ENCODE data around the gene COLEC11. TPM values are rescaled to one million over a fixed set of nuclear protein-coding genes. Genes with fewer than 3 reads are reported as not detected.

Gene COLEC11
- total RNA-seq, 1 experiment from 2014 or later = 0.39 TPM

DNA sequence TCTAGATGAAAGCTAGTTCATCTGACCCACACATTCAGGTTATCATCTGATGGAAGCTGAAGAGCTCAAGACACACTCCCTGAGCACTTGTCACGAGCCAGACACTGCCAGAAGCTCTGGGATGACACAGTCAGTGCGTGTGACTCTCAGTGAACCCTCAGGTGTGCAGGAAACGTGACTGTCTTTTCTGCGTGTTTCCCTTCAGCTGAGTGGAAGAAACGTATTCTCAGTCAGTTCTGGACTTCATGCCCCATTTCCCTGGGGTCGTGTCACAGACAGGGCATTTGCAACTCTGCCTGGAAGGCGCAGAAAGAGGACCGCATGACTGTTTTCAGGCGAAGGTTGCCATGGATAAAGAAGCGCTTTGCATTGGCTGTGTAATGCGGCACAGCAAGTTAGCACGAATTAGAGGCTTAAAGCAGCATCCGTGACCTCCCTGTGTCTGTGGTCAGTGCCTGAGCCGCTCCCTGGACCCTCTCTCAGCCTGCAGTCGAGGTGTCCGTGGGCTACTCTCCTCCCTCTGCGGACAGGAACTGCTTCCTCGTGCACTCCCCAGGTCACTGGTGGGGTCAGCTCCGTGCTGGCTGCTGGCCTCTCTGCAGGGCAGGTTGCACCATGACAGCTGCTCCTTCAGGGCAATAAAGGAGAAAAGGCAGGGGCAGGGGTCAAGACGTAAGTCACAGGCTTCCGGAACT lies 59.8 kb downstream of the COLEC11 start:
- no CpG with 5 or more reads among the region's 21 CpGs for WGBS (ENCODE audit: extremely low coverage, insufficient read length, low lambda C conversion rate)
- H3K4me1 Mint-ChIP-seq = peaks cover 24 to 37% of the 10 kb centered on the region in 2 experiments

More for the DNA sequence above, 59.8 kb downstream of the COLEC11 start:
- Mint-ChIP-seq H3K27ac (no peak overlapping the region), H3K9me3 (peaks cover 0 to 2% of the 10 kb centered on the region in 2 experiments; a peak in 1 of 5 replicates), H3K27me3 (ENCODE audit: low read depth) (peaks cover 14% of the 10 kb centered on the region), H3K36me3 (ENCODE audit: insufficient read depth in 1 of 3, low read depth in 3 of 3) (no peaks in the 10 kb centered on the region; a peak in 2 of 7 replicates), H3K4me3 (no peak overlapping the region)
- H2BK15ac ChIP-seq (ENCODE audit: low read depth, low read length) = no peak overlapping the region
- H3K14ac ChIP-seq (ENCODE audit: insufficient read depth, low read length) = no peak overlapping the region
- H3K23ac ChIP-seq (ENCODE audit: insufficient read length, low read depth, low read length) = no peak overlapping the region
- no peak for DNase-seq
- H2BK12ac ChIP-seq (ENCODE audit: insufficient read length, low read depth, low read length) = no peak overlapping the region
- no peak overlapping the region for H4K5ac ChIP-seq (ENCODE audit: insufficient read length, low read depth, low read length)
- H2BK120ac ChIP-seq (ENCODE audit: low read depth, low read length, poor library complexity, severe bottlenecking) = no peak overlapping the region
- no peak overlapping the region for H2BK20ac ChIP-seq (ENCODE audit: low read depth, low read length, poor library complexity, severe bottlenecking)
- no peak overlapping the region for H2AK5ac ChIP-seq (ENCODE audit: insufficient read length, low read length)
- H2BK5ac ChIP-seq (ENCODE audit: insufficient read length, low read length) = no peak overlapping the region
- H4K91ac ChIP-seq (ENCODE audit: insufficient read length, low read depth, low read length) = no peak overlapping the region
- no peak overlapping the region for H3K27ac ChIP-seq (ENCODE audit: insufficient read length, low read depth, low read length)
- no peak overlapping the region for H3K4ac ChIP-seq (ENCODE audit: low read depth, low read length)
- no peak overlapping the region for H4K8ac ChIP-seq (replicated peaks; ENCODE audit: insufficient read length, low read depth, low read length)
- no peaks in the 10 kb centered on the region; the same call in 1 of the 2 replicates for H3K4me1 ChIP-seq (ENCODE audit: insufficient read depth, low read length)
- no peak overlapping the region for H2AFZ ChIP-seq (ENCODE audit: low read length)
- H3K23me2 ChIP-seq (ENCODE audit: insufficient read length, low read depth, low read length, poor library complexity, severe bottlenecking) = peaks cover 2% of the 10 kb centered on the region
- H3K18ac ChIP-seq (ENCODE audit: insufficient read length, low read depth, low read length) = no peak overlapping the region
- H3K79me2 ChIP-seq (ENCODE audit: insufficient read depth, low read length) = no peaks in the 10 kb centered on the region
- H3T11ph ChIP-seq (ENCODE audit: low read length) = no peak overlapping the region
- no peaks in the 10 kb centered on the region for H3K79me1 ChIP-seq (ENCODE audit: insufficient read depth, low read depth, low read length, poor library complexity, severe bottlenecking)
- no peak overlapping the region for H3K4me2 ChIP-seq (ENCODE audit: insufficient read depth, insufficient read length, low read length)
- no peaks in the 10 kb centered on the region for H4K20me1 ChIP-seq (ENCODE audit: control insufficient read depth, insufficient read depth, insufficient read length)
- no peaks in the 10 kb centered on the region for H3K9me3 ChIP-seq (ENCODE audit: control insufficient read depth, low read depth, low read length)
- H3K56ac ChIP-seq (ENCODE audit: insufficient read length, low read depth, low read length) = no peak overlapping the region
- TF ChIP-seq, protein P1, sequence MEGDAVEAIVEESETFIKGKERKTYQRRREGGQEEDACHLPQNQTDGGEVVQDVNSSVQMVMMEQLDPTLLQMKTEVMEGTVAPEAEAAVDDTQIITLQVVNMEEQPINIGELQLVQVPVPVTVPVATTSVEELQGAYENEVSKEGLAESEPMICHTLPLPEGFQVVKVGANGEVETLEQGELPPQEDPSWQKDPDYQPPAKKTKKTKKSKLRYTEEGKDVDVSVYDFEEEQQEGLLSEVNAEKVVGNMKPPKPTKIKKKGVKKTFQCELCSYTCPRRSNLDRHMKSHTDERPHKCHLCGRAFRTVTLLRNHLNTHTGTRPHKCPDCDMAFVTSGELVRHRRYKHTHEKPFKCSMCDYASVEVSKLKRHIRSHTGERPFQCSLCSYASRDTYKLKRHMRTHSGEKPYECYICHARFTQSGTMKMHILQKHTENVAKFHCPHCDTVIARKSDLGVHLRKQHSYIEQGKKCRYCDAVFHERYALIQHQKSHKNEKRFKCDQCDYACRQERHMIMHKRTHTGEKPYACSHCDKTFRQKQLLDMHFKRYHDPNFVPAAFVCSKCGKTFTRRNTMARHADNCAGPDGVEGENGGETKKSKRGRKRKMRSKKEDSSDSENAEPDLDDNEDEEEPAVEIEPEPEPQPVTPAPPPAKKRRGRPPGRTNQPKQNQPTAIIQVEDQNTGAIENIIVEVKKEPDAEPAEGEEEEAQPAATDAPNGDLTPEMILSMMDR (conservative IDR thresholded peaks at IDR 0.05) = no peak
- H3K9ac ChIP-seq (ENCODE audit: extremely low read depth, insufficient read length, low read length) = no peak overlapping the region
- no peaks in the 10 kb centered on the region for H3K27me3 ChIP-seq (ENCODE audit: insufficient read depth, low read length)

Measured in H9 (cell line).